Measurements from ENCODE around the gene TSHZ1.

Gene TSHZ1

GRCh38 chr18:75244351-75245313, 34.0 kb downstream of the TSHZ1 start:
- Histone ChIP-seq H3K27me3 (ENCODE audit: insufficient read depth, low read length) (peaks cover 4% of the 10 kb centered on the region; the same call in 1 of the 2 replicates), H4K20me1 (ENCODE audit: insufficient read depth, low read length) (no peaks in the 10 kb centered on the region)

GRCh38 chr18:75246721-75247610, 36.4 kb downstream of the TSHZ1 start:
- Histone ChIP-seq H3K27ac (ENCODE audit: low read depth, low read length, poor library complexity, severe bottlenecking) (no peak overlapping the region), H3K9ac (ENCODE audit: low read length) (no peak overlapping the region), H3K4me2 (ENCODE audit: low read length) (no peak overlapping the region), H3K4me1 (ENCODE audit: insufficient read depth, low read length, severe bottlenecking) (no peaks in the 10 kb centered on the region), H2AFZ (ENCODE audit: low read length) (no peak overlapping the region), H3K9me2 (ENCODE audit: low read depth, low read length) (no peaks in the 10 kb centered on the region), H3F3A (ENCODE audit: insufficient read depth, low read length) (no peaks in the 10 kb centered on the region), H3K79me2 (ENCODE audit: insufficient read depth, low read length) (no peaks in the 10 kb centered on the region), H3K27me3 (ENCODE audit: insufficient read depth, low read length) (peaks cover 4% of the 10 kb centered on the region; the same call in 1 of the 2 replicates), H3K36me3 (ENCODE audit: insufficient read depth, low read length) (no peaks in the 10 kb centered on the region), H3K9me3 (ENCODE audit: low read length) (no peaks in the 10 kb centered on the region), H4K20me1 (ENCODE audit: insufficient read depth, low read length) (no peaks in the 10 kb centered on the region), H3K4me3 (ENCODE audit: low read depth, low read length, poor library complexity, severe bottlenecking) (no peak overlapping the region)
- TF ChIP-seq EZH2 (IDR thresholded peaks at IDR 0.05; ENCODE audit: borderline replicate concordance, low read length) (no peak), CTCF (IDR thresholded peaks at IDR 0.05; ENCODE audit: low read length) (no peak)

More at GRCh38 chr18:75244351-75245313, 34.0 kb downstream of the TSHZ1 start:
- H3K27ac ChIP-seq (ENCODE audit: low read depth, low read length, poor library complexity, severe bottlenecking): no peak overlapping the region
- no peak overlapping the region for H3K9ac ChIP-seq (ENCODE audit: low read length)
- no peak overlapping the region for H2AFZ ChIP-seq (ENCODE audit: low read length)
- TF ChIP-seq EZH2 (IDR thresholded peaks at IDR 0.05; ENCODE audit: borderline replicate concordance, low read length) (no peak), CTCF (IDR thresholded peaks at IDR 0.05; ENCODE audit: low read length) (peak; percentile 28; the same call in 1 of the 2 replicates)
- no peaks in the 10 kb centered on the region for H3F3A ChIP-seq (ENCODE audit: insufficient read depth, low read length)
- no peaks in the 10 kb centered on the region for H3K79me2 ChIP-seq (ENCODE audit: insufficient read depth, low read length)
- H3K36me3 ChIP-seq (ENCODE audit: insufficient read depth, low read length): no peaks in the 10 kb centered on the region
- no peak overlapping the region for H3K4me2 ChIP-seq (ENCODE audit: low read length)
- no peak overlapping the region for H3K4me3 ChIP-seq (ENCODE audit: low read depth, low read length, poor library complexity, severe bottlenecking)
- H3K9me2 ChIP-seq (ENCODE audit: low read depth, low read length): no peaks in the 10 kb centered on the region
- H3K9me3 ChIP-seq (ENCODE audit: low read length): no peaks in the 10 kb centered on the region
- no peaks in the 10 kb centered on the region for H3K4me1 ChIP-seq (ENCODE audit: insufficient read depth, low read length, severe bottlenecking)

- TF ChIP-seq CTCF (IDR thresholded peaks at IDR 0.05; ENCODE audit: low read length) (no peak), EZH2 (IDR thresholded peaks at IDR 0.05; ENCODE audit: borderline replicate concordance, low read length) (no peak)
- Histone ChIP-seq H2AFZ (ENCODE audit: low read length) (no peak overlapping the region), H3K9ac (ENCODE audit: low read length) (no peak overlapping the region), H3K9me2 (ENCODE audit: low read depth, low read length) (no peaks in the 10 kb centered on the region), H3K36me3 (ENCODE audit: insufficient read depth, low read length) (no peaks in the 10 kb centered on the region), H3K27me3 (ENCODE audit: insufficient read depth, low read length) (0 out of 2 replicates have a peak, but pooled peaks cover 4% of the 10 kb centered on the region), H3K4me2 (ENCODE audit: low read length) (no peak overlapping the region), H4K20me1 (ENCODE audit: insufficient read depth, low read length) (no peaks in the 10 kb centered on the region), H3K4me3 (ENCODE audit: low read depth, low read length, poor library complexity, severe bottlenecking) (no peak overlapping the region), H3K79me2 (ENCODE audit: insufficient read depth, low read length) (no peaks in the 10 kb centered on the region), H3K27ac (ENCODE audit: low read depth, low read length, poor library complexity, severe bottlenecking) (no peak overlapping the region), H3F3A (ENCODE audit: insufficient read depth, low read length) (no peaks in the 10 kb centered on the region), H3K4me1 (ENCODE audit: insufficient read depth, low read length, severe bottlenecking) (no peaks in the 10 kb centered on the region), H3K9me3 (ENCODE audit: low read length) (no peaks in the 10 kb centered on the region)
These were observed 37.2 kb downstream of the TSHZ1 start for GRCh38 chr18:75247611-75248421.
